Ectodermal cell (in vitro differentiated cells): ENCODE results near the gene LNP1.

ENCODE experiments used
- H3K27ac ChIP-seq: 2 replicates; pipeline ENCODE4 v1.7.0; 2013; ENCODE audit warnings: mild to moderate bottlenecking, low read depth, low read length; ENCODE audit not compliant: insufficient read depth, poor library complexity, severe bottlenecking
- H3K27me3 ChIP-seq: 2 replicates; pipeline ENCODE4 v1.7.0; 2013; ENCODE audit warnings: mild to moderate bottlenecking, low read length; ENCODE audit not compliant: insufficient read depth, control insufficient read depth, poor library complexity, severe bottlenecking
- H3K36me3 ChIP-seq: one replicate; pipeline ENCODE4 v1.7.0; 2013; ENCODE audit warnings: low read length; ENCODE audit not compliant: control insufficient read depth, insufficient read depth
- H3K4me1 ChIP-seq: one replicate; pipeline ENCODE4 v1.7.0; 2013; ENCODE audit warnings: low read length; ENCODE audit not compliant: control insufficient read depth, insufficient read depth
- H3K4me3 ChIP-seq: 2 replicates; pipeline ENCODE4 v1.7.0; 2013; ENCODE audit warnings: low read depth, low read length, control low read depth; ENCODE audit not compliant: insufficient read depth
- H3K9me3 ChIP-seq: 2 replicates; pipeline ENCODE4 v1.7.0; 2013; ENCODE audit warnings: mild to moderate bottlenecking, low read length, moderate library complexity; ENCODE audit not compliant: control insufficient read depth
- WGBS, 2 experiments: methylation state at CpG; one replicate each; pipeline ENCODE4 v1.1.7; 2013; ENCODE audit warnings: missing lambda C conversion rate in 2 of 2; 5-methylcytosine and 5-hydroxymethylcytosine counted together

LNP1 gene

DNA sequence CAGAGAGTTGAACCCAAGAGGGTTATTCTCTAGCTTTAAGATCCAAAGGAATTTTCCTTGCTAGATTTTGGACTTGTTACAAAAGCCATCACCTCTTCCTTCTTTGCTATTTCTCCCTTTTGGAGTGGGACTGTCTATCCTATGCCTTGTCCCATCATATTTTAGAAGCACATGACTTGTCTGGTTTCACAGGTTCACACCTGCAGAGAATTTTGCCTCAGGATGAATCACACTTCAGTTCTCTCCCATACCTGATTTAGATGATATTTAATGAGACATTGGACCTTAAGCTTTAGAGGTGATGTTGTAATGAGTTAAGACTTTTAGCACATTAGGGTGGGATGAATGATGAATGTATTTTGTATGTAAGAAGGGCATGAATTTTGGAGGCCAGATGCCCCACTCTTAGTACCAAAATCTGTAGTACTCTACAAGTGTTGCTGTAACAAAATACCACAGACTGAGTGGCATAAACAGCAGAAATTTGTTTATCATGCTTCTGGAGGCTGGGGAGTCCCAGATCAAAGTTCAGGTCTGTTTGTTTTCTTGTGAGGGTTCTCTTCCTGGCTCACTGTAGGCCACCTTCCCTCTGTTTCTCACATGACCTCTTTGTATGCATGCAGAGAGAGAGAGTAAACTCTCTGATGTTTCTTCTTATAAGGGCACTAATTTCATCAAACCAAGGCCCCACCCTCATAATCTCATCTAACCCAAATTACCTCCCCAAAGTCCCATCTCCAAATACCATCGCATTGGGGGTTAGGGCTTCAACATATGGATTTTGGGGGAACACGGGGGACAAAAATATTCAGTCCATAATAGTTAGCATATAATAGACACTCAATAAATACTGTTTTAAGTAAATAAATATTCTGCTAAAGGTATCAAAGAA is 10.0 kb downstream of the LNP1 start:
- H3K36me3 ChIP-seq = peaks cover 14% of the 10 kb centered on the region

DNA sequence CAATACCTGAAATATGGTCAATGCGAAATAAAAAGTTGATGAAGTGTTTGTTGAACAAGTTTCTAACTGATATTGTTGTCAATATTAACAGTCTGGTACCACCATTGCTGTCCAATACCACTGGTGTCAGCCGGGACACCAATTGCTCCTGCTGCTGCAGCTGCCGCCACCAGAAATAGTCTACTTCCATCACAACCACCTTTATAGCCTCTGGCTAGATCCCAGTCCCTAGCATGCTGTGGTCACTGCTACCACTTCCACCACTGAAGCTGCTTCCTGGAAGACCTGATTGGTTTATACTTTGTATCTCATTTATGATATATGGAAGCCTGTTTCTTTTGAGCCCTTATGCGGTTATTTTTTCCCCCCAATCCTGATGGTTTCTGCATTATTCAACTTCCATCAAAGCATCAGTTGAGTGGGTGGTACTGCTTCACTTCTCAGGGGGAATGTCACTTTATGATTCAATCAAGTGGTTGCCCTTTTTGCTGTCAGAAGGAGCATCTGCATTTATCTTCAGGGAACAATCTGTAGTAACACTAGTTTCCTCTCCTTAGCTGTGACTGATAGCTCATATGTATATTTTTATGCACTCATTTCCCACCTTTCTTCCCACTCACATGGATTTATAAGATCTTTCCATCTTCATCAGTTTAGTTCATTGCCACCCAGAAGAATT is 11.7 kb downstream of the LNP1 start:
- Histone ChIP-seq H3K27ac (no peak overlapping the region), H3K9me3 (no peaks in the 10 kb centered on the region), H3K4me1 (no peaks in the 10 kb centered on the region), H3K36me3 (peaks cover 14% of the 10 kb centered on the region), H3K4me3 (no peak overlapping the region), H3K27me3 (no peaks in the 10 kb centered on the region)
- WGBS, 2 experiments = 96 to 97% methylated on average over 3 to 4 of the region's 4 CpGs

More for the DNA sequence above, 10.0 kb downstream of the LNP1 start:
- 90% methylated on average over 2 of the region's 2 CpGs; no CpG with 5 or more reads in 1 of the 2 experiments for WGBS, 2 experiments
- H3K27me3 ChIP-seq = no peaks in the 10 kb centered on the region
- H3K4me3 ChIP-seq = no peak overlapping the region
- H3K4me1 ChIP-seq = no peaks in the 10 kb centered on the region
- H3K27ac ChIP-seq = no peak overlapping the region
- H3K9me3 ChIP-seq = no peaks in the 10 kb centered on the region

DNA sequence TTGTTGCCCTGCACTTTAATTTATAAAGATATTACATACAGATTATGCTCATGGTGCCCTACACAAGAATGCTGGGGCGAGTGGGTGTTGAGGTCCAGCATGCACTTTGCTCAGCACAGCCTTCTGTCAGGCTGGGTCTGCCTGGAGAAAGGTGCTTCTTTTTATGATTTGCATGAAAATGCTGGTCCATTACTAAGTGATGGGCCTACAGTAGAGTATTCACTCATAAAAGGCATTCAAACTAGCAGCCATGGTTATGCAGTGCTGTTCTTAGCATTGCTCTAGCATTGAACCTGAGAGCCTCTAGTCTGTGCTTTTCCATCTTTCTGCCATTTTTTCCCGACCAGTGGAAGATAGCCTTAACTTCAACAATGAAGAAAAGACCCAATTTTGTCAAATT is 12.3 kb downstream of the LNP1 start:
- no peaks in the 10 kb centered on the region for H3K27me3 ChIP-seq
- 83 to 86% methylated on average over 2 of the region's 2 CpGs for WGBS, 2 experiments

DNA sequence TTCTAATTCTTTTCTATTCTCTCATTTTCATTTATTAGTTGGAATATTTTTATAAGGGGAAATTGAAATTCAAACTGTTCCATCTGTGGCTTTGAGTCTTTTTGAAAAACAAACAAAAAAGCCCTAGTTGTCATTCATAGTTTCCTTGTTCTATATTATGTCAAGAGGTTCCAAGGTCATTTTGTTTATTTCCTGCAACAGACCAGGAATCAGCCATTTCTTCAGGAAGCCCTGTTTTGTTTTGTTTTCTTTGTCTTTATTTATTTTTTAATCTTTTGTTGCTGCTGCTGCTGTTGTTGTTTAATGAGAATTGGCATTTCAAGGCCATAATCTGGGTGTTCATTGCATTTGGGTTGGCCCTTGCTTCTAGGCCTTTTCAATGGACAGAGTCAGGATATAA is 14.8 kb downstream of the LNP1 start:
- H3K27me3 ChIP-seq = no peaks in the 10 kb centered on the region
- peaks cover 9% of the 10 kb centered on the region for H3K36me3 ChIP-seq
- H3K27ac ChIP-seq = no peak overlapping the region
- H3K9me3 ChIP-seq = no peaks in the 10 kb centered on the region
- no peak overlapping the region for H3K4me3 ChIP-seq
- H3K4me1 ChIP-seq = no peaks in the 10 kb centered on the region

More for the DNA sequence above, 12.3 kb downstream of the LNP1 start:
- Histone ChIP-seq H3K36me3 (peaks cover 14% of the 10 kb centered on the region), H3K27ac (no peak overlapping the region), H3K9me3 (no peaks in the 10 kb centered on the region), H3K4me3 (no peak overlapping the region), H3K4me1 (no peaks in the 10 kb centered on the region)

GRCh38 chr3:100416863-100417262 is 15.5 kb downstream of the LNP1 start:
- no peaks in the 10 kb centered on the region for H3K27me3 ChIP-seq

GRCh38 chr3:100419406-100419805 is 18.1 kb downstream of the LNP1 start:
- H3K9me3 ChIP-seq = no peaks in the 10 kb centered on the region
- H3K36me3 ChIP-seq = no peaks in the 10 kb centered on the region
- no peak overlapping the region for H3K4me3 ChIP-seq
- H3K4me1 ChIP-seq = no peaks in the 10 kb centered on the region
- no peak overlapping the region for H3K27ac ChIP-seq
- 95 to 100% methylated on average over 1 of the region's 1 CpG for WGBS, 2 experiments
- H3K27me3 ChIP-seq = no peaks in the 10 kb centered on the region

More at GRCh38 chr3:100416863-100417262, 15.5 kb downstream of the LNP1 start:
- no peaks in the 10 kb centered on the region for H3K9me3 ChIP-seq
- H3K4me1 ChIP-seq = no peaks in the 10 kb centered on the region
- WGBS, 2 experiments = 78 to 100% methylated on average over 1 of the region's 1 CpG
- no peak overlapping the region for H3K27ac ChIP-seq
- no peak overlapping the region for H3K4me3 ChIP-seq
- peaks cover 5% of the 10 kb centered on the region for H3K36me3 ChIP-seq

GRCh38 chr3:100420885-100421284 is 19.5 kb downstream of the LNP1 start:
- H3K9me3 ChIP-seq = no peaks in the 10 kb centered on the region
- 77 to 85% methylated on average over 2 of the region's 2 CpGs for WGBS, 2 experiments
- H3K4me1 ChIP-seq = no peaks in the 10 kb centered on the region
- no peaks in the 10 kb centered on the region for H3K36me3 ChIP-seq
- H3K27me3 ChIP-seq = no peaks in the 10 kb centered on the region
- no peak overlapping the region for H3K27ac ChIP-seq
- H3K4me3 ChIP-seq = no peak overlapping the region

DNA sequence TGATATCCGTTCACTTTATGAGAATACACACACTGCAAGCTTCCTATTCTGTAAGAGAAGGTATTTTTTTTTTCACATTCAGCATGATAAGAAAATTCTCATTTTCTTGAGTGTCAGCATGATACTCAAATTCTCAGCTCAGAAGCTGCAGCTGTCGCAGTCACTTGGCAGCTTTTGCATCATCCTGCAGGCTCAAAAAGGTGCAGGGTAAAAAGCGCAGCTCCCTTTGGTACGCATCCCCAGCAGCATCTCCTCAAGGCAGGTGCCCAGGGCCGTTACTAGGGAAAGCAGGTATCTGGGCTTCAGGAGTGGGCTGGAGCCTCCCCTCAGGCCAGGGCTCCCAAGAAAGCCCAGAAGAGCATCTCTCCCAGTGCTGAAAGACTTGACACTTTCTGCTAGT is 22.3 kb downstream of the LNP1 start:
- H3K36me3 ChIP-seq = no peaks in the 10 kb centered on the region
- H3K27me3 ChIP-seq = no peaks in the 10 kb centered on the region
- H3K27ac ChIP-seq = no peak overlapping the region
- WGBS, 2 experiments = 93 to 94% methylated on average over 4 to 5 of the region's 5 CpGs
- no peak overlapping the region for H3K4me3 ChIP-seq
- H3K4me1 ChIP-seq = no peaks in the 10 kb centered on the region
- no peaks in the 10 kb centered on the region for H3K9me3 ChIP-seq

DNA sequence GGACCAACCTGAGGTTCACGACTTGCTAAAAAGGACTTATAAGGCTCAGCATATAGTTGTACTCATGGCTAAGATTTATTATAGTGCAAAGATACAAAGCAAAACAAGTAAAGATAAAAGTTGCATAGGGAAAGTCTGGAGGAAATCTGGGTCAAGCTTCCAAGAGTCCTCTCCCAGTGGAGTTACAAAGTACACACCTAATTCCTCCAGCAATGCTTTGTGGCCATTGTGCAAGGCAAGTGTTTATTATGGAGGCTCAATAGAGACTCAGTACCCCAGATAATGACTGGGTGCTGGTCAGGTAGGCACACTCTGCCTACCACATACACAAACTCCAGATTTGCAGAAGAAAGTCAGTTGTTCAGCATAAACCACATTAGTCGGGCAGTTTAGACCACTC is 22.9 kb downstream of the LNP1 start:
- Histone ChIP-seq H3K27ac (no peak overlapping the region), H3K4me1 (no peaks in the 10 kb centered on the region), H3K27me3 (no peaks in the 10 kb centered on the region), H3K36me3 (no peaks in the 10 kb centered on the region), H3K9me3 (no peaks in the 10 kb centered on the region), H3K4me3 (no peak overlapping the region)
- 98 to 100% methylated on average over 1 to 2 of the region's 2 CpGs for WGBS, 2 experiments

GRCh38 chr3:100425316-100425715 is 24.0 kb downstream of the LNP1 start:
- Histone ChIP-seq H3K4me3 (no peak overlapping the region), H3K4me1 (no peaks in the 10 kb centered on the region), H3K9me3 (no peaks in the 10 kb centered on the region), H3K36me3 (no peaks in the 10 kb centered on the region), H3K27ac (no peak overlapping the region), H3K27me3 (no peaks in the 10 kb centered on the region)
- WGBS, 2 experiments = 83 to 100% methylated on average over 1 of the region's 1 CpG
